ENCODE data around the gene TTC16.

DNA sequence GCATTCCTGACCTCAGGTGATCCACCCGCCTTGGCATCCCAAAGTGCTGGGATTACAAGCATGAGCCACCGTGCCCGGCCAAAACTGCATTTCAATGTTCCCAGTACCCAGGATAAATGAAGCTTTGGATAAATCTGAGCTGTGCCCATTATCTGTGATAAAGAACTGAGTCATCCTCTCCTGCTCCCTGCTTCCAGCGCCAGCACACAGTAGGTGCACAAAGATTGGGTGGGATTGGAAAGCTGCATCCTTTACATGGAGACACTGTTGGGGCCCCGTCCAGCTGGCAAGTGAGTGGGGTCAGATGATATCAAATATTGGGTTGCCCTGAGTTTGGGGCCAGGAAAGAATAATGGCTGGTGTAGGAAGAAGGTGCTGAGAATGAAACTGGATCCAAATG, 45.2 kb downstream of the TTC16 start:
- TF ChIP-seq, protein P1, sequence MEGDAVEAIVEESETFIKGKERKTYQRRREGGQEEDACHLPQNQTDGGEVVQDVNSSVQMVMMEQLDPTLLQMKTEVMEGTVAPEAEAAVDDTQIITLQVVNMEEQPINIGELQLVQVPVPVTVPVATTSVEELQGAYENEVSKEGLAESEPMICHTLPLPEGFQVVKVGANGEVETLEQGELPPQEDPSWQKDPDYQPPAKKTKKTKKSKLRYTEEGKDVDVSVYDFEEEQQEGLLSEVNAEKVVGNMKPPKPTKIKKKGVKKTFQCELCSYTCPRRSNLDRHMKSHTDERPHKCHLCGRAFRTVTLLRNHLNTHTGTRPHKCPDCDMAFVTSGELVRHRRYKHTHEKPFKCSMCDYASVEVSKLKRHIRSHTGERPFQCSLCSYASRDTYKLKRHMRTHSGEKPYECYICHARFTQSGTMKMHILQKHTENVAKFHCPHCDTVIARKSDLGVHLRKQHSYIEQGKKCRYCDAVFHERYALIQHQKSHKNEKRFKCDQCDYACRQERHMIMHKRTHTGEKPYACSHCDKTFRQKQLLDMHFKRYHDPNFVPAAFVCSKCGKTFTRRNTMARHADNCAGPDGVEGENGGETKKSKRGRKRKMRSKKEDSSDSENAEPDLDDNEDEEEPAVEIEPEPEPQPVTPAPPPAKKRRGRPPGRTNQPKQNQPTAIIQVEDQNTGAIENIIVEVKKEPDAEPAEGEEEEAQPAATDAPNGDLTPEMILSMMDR (IDR thresholded peaks at IDR 0.05) = no peak
- no peak for TF ChIP-seq POLR2A (IDR thresholded peaks at IDR 0.05)
